PC-9 (cell line): ENCODE data around the gene ZMAT5. TPM values are rescaled to one million over a fixed set of nuclear protein-coding genes. Genes with fewer than 3 reads are reported as not detected.

ENCODE experiments used
- BruUV-seq: library from RNA; stranded (reverse); fragments of 400-500 nt; replicated peaks from 2 replicates; lab custom pipeline; 2021; lab: Mats Ljungman, UMichigan
- CTCF ChIA-PET: fragments of 300-600 bp; sonication (Branson Sonifier 250); formaldehyde crosslinking; loops from one replicate; lab custom pipeline; 2022; ENCODE audit warnings: antibody characterized with exemption; lab: Charles Lee
- POLR2A ChIA-PET: fragments of 300-600 bp; sonication (Branson Sonifier 250); formaldehyde crosslinking; loops from one replicate; lab custom pipeline; 2022; ENCODE audit warnings: antibody characterized with exemption; ENCODE audit not compliant: unreplicated experiment; lab: Charles Lee
- DNase-seq, 2 experiments: peaks; one replicate each; pipeline versions ENCODE4 v3.0.0 to v3.0.0-alpha.2; 2015 to 2022; ENCODE audit warnings: mixed read lengths in 1 of 2
- H2AFZ ChIP-seq: fragments of 200-600 bp; sonication (generic); 2 replicates; pipeline ENCODE4 v1.8.1; 2017; ENCODE audit warnings: antibody characterized with exemption
- H3F3A ChIP-seq: fragments of 200-600 bp; sonication (generic); 2 replicates; pipeline ENCODE4 v1.8.1; 2017; ENCODE audit warnings: antibody characterized with exemption, mild to moderate bottlenecking, low read depth; ENCODE audit not compliant: insufficient read depth
- H3K27ac ChIP-seq: fragments of 200-600 bp; sonication (generic); 2 replicates; pipeline ENCODE4 v1.6.1; 2016; ENCODE audit warnings: mixed run types
- H3K27me3 ChIP-seq: fragments of 200-600 bp; sonication (generic); 2 replicates; pipeline ENCODE4 v1.6.1; 2016; ENCODE audit warnings: low read depth, mixed run types; ENCODE audit not compliant: insufficient read depth
- H3K36me3 ChIP-seq: fragments of 200-600 bp; sonication (generic); 2 replicates; pipeline ENCODE4 v1.6.1; 2016; ENCODE audit warnings: low read depth, mixed run types
- H3K4me1 ChIP-seq: fragments of 200-600 bp; sonication (generic); replicated peaks from 2 replicates; pipeline ENCODE4 v1.6.1; 2016; ENCODE audit warnings: mixed run types; ENCODE audit not compliant: insufficient read depth
- H3K4me2 ChIP-seq: fragments of 200-600 bp; sonication (generic); 2 replicates; pipeline ENCODE4 v1.6.1; 2017; ENCODE audit warnings: mixed run types
- H3K4me3 ChIP-seq: fragments of 200-600 bp; sonication (generic); 2 replicates; pipeline ENCODE4 v1.6.1; 2016; ENCODE audit warnings: mixed run types
- H3K79me2 ChIP-seq: fragments of 200-600 bp; sonication (generic); 2 replicates; pipeline ENCODE4 v1.6.1; 2017; ENCODE audit warnings: low read depth, mixed run types
- H3K9me2 ChIP-seq: fragments of 200-600 bp; sonication (generic); 2 replicates; pipeline ENCODE4 v1.8.1; 2017; ENCODE audit warnings: mild to moderate bottlenecking; ENCODE audit not compliant: insufficient read depth
- H3K9me3 ChIP-seq: fragments of 200-600 bp; sonication (generic); 2 replicates; pipeline ENCODE4 v1.8.1; 2016; ENCODE audit warnings: low read depth; ENCODE audit not compliant: insufficient read depth
- H4K20me1 ChIP-seq: fragments of 200-600 bp; sonication (generic); 2 replicates; pipeline ENCODE4 v1.8.1; 2017; ENCODE audit not compliant: insufficient read depth
- EZH2 ChIP-seq: fragments of 200-600 bp; sonication (generic); IDR thresholded peaks from 2 replicates; pipeline ENCODE4 v1.8.0; 2017; ENCODE audit warnings: antibody characterized with exemption, low read depth
- intact Hi-C: fragments of 100-400 bp; cut with micrococcal nuclease; formaldehyde crosslinking; loops from one replicate; pipeline ENCODE4 v1.10.0; 2022; ENCODE audit not compliant: unreplicated experiment
- total RNA-seq: library from RNA; stranded (reverse); gene quantifications from 2 replicates; pipeline ENCODE4 v1.2.3, GENCODE V29; 2021
- TF ChIP-seq, protein P1 (sequence below): fragments of 200-600 bp; sonication (generic); conservative IDR thresholded peaks from 2 replicates; pipeline ENCODE4 v1.6.1; 2017; ENCODE audit warnings: mixed run types, antibody characterized with exemption, mild to moderate bottlenecking, moderate library complexity

The ZMAT5 gene
- total RNA-seq, 1 experiment from 2014 or later = 14.2 TPM

DNA sequence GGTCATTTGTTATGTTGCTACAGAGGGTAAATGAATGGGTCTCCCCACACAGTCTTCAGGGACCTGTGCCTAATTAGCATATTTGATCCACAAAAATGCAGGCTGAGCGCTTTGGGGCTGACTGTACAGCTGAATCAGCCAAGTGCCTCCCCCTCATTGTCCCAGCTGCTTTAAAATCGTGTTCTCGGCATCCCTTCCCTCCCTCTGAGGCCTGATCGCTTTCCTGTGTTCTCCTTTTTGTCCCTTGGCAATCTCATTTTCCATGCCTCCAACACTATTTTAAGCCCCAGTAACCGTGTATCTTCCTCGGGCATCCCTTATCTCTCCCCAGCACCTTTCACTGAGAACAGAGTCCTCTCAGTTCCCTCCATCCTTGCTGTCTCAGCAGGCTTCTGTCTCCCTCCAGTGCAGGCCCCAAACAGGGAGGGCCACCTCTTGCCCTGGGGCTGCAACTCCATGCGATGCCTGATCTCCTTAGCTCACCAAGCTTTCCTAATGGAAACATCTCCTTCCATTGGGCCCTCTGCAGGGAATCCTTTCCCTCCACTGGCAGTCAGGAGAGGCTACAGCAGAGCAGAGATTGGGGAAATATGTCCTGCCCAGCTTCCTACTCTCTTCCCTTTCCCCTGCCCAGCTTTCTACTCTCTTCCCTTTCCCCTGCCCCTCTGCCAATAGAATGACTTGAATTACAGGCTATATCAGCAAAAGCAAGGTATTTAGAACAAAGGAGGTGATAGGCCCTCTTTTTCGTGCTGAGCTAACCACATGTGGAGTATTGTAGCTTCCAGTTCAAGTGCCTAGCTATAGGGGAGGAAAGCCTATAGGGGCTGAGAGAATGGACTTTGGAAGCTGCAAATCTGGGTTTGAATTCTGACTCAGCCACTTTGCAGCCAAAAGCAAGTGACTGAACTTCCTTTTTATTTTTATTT is 14.2 kb upstream of the ZMAT5 start:
- H3K36me3 ChIP-seq = no peaks in the 10 kb centered on the region
- intact Hi-C loops = loop anchor here (5.0 kb wide), 1 partner anchor 41 kb away; no protein-coding TSS in a partner anchor
- peak; percentile 48 to 80 for DNase-seq
- H3K9me2 ChIP-seq = no peaks in the 10 kb centered on the region
- H4K20me1 ChIP-seq = no peaks in the 10 kb centered on the region
- H3F3A ChIP-seq = peaks cover 33% of the 10 kb centered on the region
- CTCF ChIA-PET = interaction anchor here (1.0 kb wide), 1 partner anchor 14 kb away, joined by 3 read pairs; the partner anchor contains the start of genes UQCR10 and ZMAT5
- H3K27me3 ChIP-seq = no peaks in the 10 kb centered on the region
- H3K4me1 ChIP-seq = peaks cover 60% of the 10 kb centered on the region
- POLR2A ChIA-PET = interaction anchor here (0.5 to 0.7 kb wide), 3 partner anchors 40 to 102 kb away, joined by 3 to 9 read pairs (median 7); partner anchors contain the start of gene MTMR3
- H3K9me3 ChIP-seq = no peaks in the 10 kb centered on the region
- H3K79me2 ChIP-seq = no peaks in the 10 kb centered on the region
- peak overlapping the region; percentile 66 for H3K27ac ChIP-seq
- no peak for TF ChIP-seq EZH2
- TF ChIP-seq, protein P1, sequence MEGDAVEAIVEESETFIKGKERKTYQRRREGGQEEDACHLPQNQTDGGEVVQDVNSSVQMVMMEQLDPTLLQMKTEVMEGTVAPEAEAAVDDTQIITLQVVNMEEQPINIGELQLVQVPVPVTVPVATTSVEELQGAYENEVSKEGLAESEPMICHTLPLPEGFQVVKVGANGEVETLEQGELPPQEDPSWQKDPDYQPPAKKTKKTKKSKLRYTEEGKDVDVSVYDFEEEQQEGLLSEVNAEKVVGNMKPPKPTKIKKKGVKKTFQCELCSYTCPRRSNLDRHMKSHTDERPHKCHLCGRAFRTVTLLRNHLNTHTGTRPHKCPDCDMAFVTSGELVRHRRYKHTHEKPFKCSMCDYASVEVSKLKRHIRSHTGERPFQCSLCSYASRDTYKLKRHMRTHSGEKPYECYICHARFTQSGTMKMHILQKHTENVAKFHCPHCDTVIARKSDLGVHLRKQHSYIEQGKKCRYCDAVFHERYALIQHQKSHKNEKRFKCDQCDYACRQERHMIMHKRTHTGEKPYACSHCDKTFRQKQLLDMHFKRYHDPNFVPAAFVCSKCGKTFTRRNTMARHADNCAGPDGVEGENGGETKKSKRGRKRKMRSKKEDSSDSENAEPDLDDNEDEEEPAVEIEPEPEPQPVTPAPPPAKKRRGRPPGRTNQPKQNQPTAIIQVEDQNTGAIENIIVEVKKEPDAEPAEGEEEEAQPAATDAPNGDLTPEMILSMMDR = no peak
- no peak overlapping the region for H2AFZ ChIP-seq
- BruUV-seq = no TSS peak
- peak overlapping the region; percentile 6; the same call in 1 of the 2 replicates for H3K4me3 ChIP-seq
- H3K4me2 ChIP-seq = peak overlapping the region; percentile 74

DNA sequence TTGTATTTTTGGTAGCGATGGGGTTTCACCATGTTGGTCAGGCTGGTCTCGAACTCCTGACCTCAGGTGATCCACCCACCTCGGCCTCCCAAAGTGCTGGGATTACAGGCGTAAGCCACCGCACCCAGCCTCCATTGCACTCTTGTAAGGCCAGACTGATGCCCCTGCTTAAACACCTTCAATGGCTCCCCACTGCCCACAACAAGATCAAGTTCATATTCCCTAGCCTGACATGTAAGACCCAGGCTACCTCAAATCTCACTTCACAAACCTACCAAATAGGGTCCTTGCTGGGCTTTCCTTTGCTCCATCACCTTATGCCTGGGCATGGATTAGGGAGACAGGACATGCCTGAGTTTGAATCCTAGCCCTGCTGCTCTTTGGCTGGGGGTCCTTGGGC is 13.4 kb upstream of the ZMAT5 start:
- no peak for DNase-seq
- TF ChIP-seq EZH2 = no peak
- TF ChIP-seq, protein P1 = no peak
- Histone ChIP-seq H4K20me1 (no peaks in the 10 kb centered on the region), H2AFZ (no peak overlapping the region), H3F3A (peaks cover 36% of the 10 kb centered on the region), H3K9me3 (no peaks in the 10 kb centered on the region), H3K27me3 (no peaks in the 10 kb centered on the region), H3K4me2 (peak overlapping the region; percentile 74), H3K79me2 (no peaks in the 10 kb centered on the region), H3K4me1 (peaks cover 68% of the 10 kb centered on the region), H3K27ac (peak overlapping the region; percentile 66), H3K36me3 (no peaks in the 10 kb centered on the region), H3K4me3 (no peak overlapping the region), H3K9me2 (no peaks in the 10 kb centered on the region)
- ChIA-PET CTCF (interaction anchor here (0.7 kb wide), 1 partner anchor 79 kb away, joined by 7 read pairs; no protein-coding TSS in a partner anchor), POLR2A (interaction anchor here (0.5 kb wide), 1 partner anchor 41 kb away, joined by 7 read pairs; no protein-coding TSS in a partner anchor)
- no TSS peak for BruUV-seq
- intact Hi-C loops = loop anchor here (5.0 kb wide), 1 partner anchor 42 kb away; no protein-coding TSS in a partner anchor

DNA sequence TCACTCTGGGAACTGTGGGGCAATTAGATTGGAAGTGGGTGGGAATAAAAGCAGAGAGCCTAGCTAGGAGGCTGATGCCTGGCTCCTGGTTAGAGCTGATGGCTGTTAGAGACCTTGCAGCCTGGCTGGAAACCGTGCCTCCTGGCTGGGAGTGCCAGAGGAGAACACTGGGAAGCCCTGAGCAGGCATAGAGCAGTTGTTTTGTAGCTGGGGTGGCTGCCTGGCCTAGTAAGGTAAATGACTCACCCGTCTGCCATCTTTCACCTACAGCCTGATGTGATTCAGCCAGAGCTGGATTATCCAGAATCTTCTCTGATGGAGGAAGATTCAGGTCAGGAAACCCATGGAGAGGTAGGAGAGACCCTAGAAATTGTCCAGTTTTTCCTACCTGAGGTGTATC is 6.4 kb upstream of the ZMAT5 start:
- intact Hi-C loops = no loop called here
- TF ChIP-seq, protein P1 = no peak
- TF ChIP-seq EZH2 = no peak
- BruUV-seq = no TSS peak
- ChIA-PET POLR2A (interaction anchor here (0.5 to 0.7 kb wide), 6 partner anchors 10 to 206 kb away, joined by 3 to 21 read pairs (median 7); no protein-coding TSS in a partner anchor), CTCF (interaction anchor here (0.6 to 0.9 kb wide), 4 partner anchors 20 to 150 kb away, joined by 3 to 17 read pairs (median 4); no protein-coding TSS in a partner anchor)
- H3K27me3 ChIP-seq = no peaks in the 10 kb centered on the region
- peaks cover 54% of the 10 kb centered on the region for H3K4me1 ChIP-seq
- H3K9me3 ChIP-seq = no peaks in the 10 kb centered on the region
- peaks cover 48% of the 10 kb centered on the region for H3F3A ChIP-seq
- H3K79me2 ChIP-seq = peaks cover 19% of the 10 kb centered on the region
- no peak overlapping the region for H2AFZ ChIP-seq
- H3K4me2 ChIP-seq = peak overlapping the region; percentile 50
- H3K4me3 ChIP-seq = no peak overlapping the region
- H3K27ac ChIP-seq = peak overlapping the region; percentile 75
- H3K9me2 ChIP-seq = no peaks in the 10 kb centered on the region
- peaks cover 20% of the 10 kb centered on the region; the same call in 1 of the 2 replicates for H3K36me3 ChIP-seq
- DNase-seq = peak; percentile 58 to 87
- H4K20me1 ChIP-seq = no peaks in the 10 kb centered on the region
